DMS114 treated with DMSO at 0.1 percent for 48 hours (cell line): ENCODE results near the gene SPATA18.

Experiments
- DNase-seq: peaks from one replicate; lab custom pipeline; 2025; ENCODE audit not compliant: unreplicated experiment; lab: John Stamatoyannopoulos, UW

SPATA18 gene, protein sequence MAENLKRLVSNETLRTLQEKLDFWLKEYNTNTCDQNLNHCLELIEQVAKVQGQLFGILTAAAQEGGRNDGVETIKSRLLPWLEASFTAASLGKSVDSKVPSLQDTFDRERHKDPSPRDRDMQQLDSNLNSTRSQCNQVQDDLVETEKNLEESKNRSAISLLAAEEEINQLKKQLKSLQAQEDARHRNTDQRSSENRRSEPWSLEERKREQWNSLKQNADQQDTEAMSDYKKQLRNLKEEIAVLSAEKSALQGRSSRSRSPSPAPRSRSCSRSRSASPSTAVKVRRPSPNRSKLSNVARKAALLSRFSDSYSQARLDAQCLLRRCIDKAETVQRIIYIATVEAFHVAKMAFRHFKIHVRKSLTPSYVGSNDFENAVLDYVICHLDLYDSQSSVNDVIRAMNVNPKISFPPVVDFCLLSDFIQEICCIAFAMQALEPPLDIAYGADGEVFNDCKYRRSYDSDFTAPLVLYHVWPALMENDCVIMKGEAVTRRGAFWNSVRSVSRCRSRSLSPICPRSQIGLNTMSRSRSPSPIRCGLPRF

GRCh38 chr4:52051213-52051614 lies at the start of gene SPATA18:
SPATA18 (plus strand) TSS chr4:52051304; CDS start chr4:52051705, 401 bp downstream.
- no peak for DNase-seq

GRCh38 chr4:52001616-52002015 lies 49.5 kb upstream of the SPATA18 start:
- DNase-seq: no peak

DNA sequence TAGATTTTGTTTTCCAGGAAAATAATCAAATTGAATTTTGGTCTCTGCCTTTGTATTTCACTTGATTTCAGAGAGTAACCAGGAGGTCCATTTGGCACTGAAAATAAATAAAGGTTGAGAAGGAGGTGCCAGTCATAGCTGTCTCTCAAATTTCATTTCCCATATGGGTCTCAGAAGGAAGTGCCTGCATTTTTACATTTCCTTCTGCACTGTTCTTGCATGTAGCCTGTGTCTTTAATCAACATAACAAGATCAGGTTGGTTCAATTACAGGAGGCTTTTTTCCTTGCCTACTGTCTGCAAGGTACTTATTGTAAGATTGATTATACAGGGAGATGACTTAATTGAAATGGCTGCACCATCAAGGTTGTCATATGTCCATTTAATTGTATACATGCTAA lies 46.7 kb upstream of the SPATA18 start:
- no peak for DNase-seq

- no peak for DNase-seq
These were observed 45.4 kb upstream of the SPATA18 start for GRCh38 chr4:52005604-52006273.

GRCh38 chr4:52006887-52007286 lies 44.2 kb upstream of the SPATA18 start:
- DNase-seq: no peak

GRCh38 chr4:52010986-52011385 lies 40.1 kb upstream of the SPATA18 start:
- DNase-seq: no peak

DNA sequence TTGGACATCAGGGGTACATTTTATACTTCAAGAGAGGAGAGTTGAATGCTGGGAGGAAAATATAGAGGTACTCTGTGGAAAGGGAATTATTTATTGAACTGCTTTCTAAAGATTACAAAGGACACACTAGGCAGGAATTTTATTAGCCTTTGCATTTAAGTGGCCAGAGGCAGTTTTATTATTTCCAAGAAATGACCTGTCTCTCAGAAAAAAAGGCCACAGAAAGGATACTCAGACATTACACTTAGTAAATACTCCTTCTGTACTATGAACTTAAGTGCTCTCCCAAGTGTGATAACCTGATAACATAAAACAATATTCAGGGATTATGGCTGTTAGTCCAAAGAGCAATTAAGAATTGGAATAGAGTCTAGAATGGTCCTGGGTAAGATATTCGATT lies 38.5 kb upstream of the SPATA18 start:
- no peak for DNase-seq

- DNase-seq: no peak
These were observed 36.2 kb upstream of the SPATA18 start for GRCh38 chr4:52014903-52015302.

- peak; percentile 8 for DNase-seq
These were observed 35.7 kb upstream of the SPATA18 start for GRCh38 chr4:52015366-52015765.

- DNase-seq: no peak
These were observed 34.1 kb upstream of the SPATA18 start for GRCh38 chr4:52016981-52017380.

GRCh38 chr4:52017814-52018213 lies 33.3 kb upstream of the SPATA18 start:
- DNase-seq: no peak

GRCh38 chr4:52019936-52020657 lies 31.0 kb upstream of the SPATA18 start, which contains the start of gene LRRC66:
LRRC66 (minus strand) TSS chr4:52020363; CDS start chr4:52017613, 2,750 bp downstream.
- DNase-seq: no peak

GRCh38 chr4:52028970-52029369 lies 22.1 kb upstream of the SPATA18 start:
- DNase-seq: no peak

- no peak for DNase-seq
These were observed 19.1 kb upstream of the SPATA18 start for GRCh38 chr4:52032005-52032404.

DNA sequence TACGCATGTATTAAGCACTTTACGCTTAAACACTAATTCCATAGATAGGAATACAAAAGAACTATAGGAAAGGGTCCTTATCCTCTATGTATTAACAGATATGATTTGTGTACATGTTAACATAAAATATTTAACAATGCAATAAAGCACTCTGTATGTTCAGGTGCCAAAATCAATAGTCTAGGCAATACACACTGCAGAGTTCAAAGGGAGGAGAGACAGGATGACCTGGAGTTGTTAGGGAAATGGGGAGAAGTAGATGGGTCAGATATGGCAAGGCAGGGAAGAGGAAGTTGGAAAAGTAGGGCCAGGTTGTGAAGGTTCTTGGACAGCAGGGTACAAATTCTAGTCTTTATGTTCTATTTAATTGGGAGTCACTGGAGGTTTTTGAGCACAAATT lies 15.9 kb upstream of the SPATA18 start:
- DNase-seq: no peak

- DNase-seq: no peak
These were observed 14.1 kb upstream of the SPATA18 start for GRCh38 chr4:52036886-52037530.

DNA sequence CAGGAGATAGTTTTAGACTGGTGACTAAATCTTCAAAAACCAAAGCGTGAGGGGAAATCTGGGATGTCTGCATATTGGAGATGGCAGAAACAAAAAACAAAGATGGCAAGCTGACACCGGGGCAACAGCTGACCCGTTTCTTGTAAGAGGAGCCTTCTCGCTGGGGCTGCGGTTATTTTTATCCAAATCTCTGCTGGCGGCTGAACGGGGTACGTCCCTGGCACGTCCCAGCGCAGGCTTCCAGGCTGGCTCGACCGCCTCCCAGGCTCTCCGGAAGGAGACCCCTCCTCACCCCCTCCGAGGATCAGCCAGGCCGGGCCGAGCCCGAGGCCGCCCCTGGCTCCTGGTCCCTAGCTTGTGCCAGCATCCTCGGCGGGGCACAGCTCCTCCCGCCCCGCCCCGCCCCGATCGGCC lies 13.4 kb upstream of the SPATA18 start:
- no peak for DNase-seq

DNA sequence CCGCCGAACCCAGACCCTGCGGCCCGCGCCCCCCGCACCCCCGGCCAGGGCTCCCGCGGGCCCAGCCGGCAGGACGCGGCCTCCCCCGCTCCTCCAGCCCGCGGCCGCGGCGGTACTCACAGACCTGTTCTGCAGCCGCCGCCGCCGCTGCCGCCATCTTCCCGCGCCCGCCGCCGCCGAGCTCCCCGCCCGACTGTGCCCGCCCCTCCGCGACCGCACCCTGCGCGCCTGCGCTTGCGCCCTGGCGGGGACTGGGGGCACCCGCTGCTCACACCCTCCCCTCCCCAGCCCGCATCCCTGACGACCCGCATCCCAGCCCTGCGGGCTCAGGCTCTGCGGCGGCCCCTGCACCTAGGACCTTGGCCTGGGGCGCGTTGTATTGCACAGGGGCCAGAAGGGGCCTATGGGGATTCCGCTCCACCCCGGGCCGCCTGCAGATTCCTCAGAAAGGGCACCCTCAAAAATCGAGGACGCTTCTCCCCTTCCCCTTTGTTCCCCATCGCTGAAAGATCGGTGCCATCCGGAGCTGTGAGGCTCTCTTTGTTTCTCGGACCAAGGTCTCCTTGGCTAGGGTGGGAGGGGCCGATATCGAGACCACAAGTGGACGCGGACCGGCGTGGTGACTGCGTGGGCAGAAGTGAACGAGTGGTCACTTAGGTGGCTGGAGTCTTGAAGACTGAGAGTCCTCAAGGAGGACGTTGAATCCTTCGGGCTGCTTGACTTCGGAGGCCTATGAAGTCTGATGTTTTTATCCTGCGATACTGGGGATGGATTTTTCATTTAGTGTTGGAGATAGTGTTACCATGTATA lies 12.8 kb upstream of the SPATA18 start, which contains the start of gene SGCB:
Gene SGCB, minus strand, starts transcription at position 197 of the 810 bp plus-strand sequence. Its CDS starts 40 bp downstream, at position 157.
- DNase-seq: peak; percentile 5

DNA sequence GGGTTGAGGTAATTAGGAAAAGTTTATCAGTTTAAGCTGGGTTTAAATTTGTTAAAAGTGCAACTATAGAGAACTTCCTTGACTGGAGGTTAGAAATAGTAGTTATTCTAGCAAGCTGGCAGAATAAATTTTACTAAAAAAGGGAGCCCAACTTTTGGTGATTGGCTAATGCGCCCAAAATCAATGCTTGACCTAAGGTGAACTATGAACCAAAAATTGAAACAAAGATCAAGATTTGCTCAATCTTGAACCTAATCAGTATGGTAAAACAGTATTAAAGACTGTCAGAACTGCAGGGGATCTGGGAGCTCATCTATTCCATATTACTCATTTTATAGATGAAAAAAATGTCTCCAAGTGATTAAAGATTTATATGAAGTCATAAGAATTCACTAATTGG lies 6.1 kb upstream of the SPATA18 start:
- no peak for DNase-seq

DNA sequence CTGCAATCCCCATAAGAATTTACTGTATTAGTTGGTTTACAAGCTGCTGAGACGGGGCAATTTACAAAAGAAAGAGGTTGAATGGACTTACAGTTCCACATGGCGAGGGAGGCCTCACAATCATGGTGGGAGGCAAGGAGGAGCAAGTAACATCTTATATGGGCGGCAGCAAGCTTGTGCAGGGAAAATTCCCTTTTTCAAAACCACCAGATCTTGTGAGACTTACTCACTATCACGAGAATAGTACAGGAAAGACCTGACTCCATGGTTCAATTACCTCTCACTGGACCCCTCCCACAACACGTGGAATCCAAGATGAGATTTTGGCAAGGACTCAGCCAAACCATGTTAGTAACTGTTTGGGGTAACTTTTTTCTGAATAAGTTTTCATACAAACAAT lies 1.8 kb upstream of the SPATA18 start:
- DNase-seq: no peak
